WERI-Rb-1 (cell line): ENCODE results near the gene ACAD9.

ENCODE experiments used
- DNase-seq: peaks from one replicate; pipeline ENCODE4 v3.0.0-alpha.2; 2020
- H3K27ac ChIP-seq: fragments of 250-450 bp; sonication (Bioruptor Pico); 2 replicates; pipeline ENCODE4 v1.5.1; 2020; ENCODE audit warnings: mild to moderate bottlenecking, moderate library complexity
- H3K27me3 ChIP-seq: fragments of 250-450 bp; sonication (Bioruptor Pico); 2 replicates; pipeline ENCODE4 v1.5.1; 2021; ENCODE audit warnings: mild to moderate bottlenecking, low read depth, moderate library complexity; ENCODE audit not compliant: insufficient read depth, severe bottlenecking
- H3K36me3 ChIP-seq: fragments of 250-450 bp; sonication (Bioruptor Pico); 2 replicates; pipeline ENCODE4 v1.5.1; 2020; ENCODE audit warnings: mild to moderate bottlenecking, moderate library complexity
- H3K4me3 ChIP-seq: 2 replicates; pipeline ENCODE4 v1.5.1; 2011; ENCODE audit warnings: low read depth, mild to moderate bottlenecking, control low read depth, low read length
- H3K9me3 ChIP-seq: fragments of 250-450 bp; sonication (Bioruptor Pico); 2 replicates; pipeline ENCODE4 v1.5.1; 2021; ENCODE audit warnings: mild to moderate bottlenecking, moderate library complexity; ENCODE audit not compliant: severe bottlenecking
- TF ChIP-seq, protein P1 (sequence below): IDR thresholded peaks from 2 replicates; pipeline ENCODE4 v1.5.1; 2011; ENCODE audit warnings: low read depth, mild to moderate bottlenecking, control low read depth, inconsistent platforms, low read length

ACAD9 gene

DNA sequence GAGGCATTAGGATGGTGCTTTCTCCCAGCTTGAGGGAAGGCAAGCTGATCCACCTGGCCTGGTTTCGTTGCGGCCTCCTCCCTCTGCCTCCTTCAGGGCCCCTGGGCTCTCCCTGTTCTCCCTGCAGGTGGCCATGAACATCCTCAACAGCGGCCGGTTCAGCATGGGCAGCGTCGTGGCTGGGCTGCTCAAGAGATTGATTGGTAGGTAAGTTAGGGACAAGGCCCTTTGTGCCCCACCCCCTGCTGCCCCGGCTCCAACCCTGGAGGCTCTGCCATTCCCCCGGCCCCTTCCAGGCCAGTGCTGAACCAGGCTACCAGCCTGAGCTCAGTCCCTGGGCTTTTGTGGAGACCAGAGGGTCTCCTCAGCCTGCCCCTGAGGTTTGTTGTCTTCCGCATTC lies 23.0 kb downstream of the ACAD9 start:
- TF ChIP-seq, protein P1, sequence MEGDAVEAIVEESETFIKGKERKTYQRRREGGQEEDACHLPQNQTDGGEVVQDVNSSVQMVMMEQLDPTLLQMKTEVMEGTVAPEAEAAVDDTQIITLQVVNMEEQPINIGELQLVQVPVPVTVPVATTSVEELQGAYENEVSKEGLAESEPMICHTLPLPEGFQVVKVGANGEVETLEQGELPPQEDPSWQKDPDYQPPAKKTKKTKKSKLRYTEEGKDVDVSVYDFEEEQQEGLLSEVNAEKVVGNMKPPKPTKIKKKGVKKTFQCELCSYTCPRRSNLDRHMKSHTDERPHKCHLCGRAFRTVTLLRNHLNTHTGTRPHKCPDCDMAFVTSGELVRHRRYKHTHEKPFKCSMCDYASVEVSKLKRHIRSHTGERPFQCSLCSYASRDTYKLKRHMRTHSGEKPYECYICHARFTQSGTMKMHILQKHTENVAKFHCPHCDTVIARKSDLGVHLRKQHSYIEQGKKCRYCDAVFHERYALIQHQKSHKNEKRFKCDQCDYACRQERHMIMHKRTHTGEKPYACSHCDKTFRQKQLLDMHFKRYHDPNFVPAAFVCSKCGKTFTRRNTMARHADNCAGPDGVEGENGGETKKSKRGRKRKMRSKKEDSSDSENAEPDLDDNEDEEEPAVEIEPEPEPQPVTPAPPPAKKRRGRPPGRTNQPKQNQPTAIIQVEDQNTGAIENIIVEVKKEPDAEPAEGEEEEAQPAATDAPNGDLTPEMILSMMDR, result no peak
- H3K27me3 ChIP-seq, result no peaks in the 10 kb centered on the region
- H3K36me3 ChIP-seq, result peaks cover 98% of the 10 kb centered on the region
- H3K4me3 ChIP-seq, result no peak overlapping the region
- H3K27ac ChIP-seq, result no peak overlapping the region
- DNase-seq, result no peak
- H3K9me3 ChIP-seq, result no peaks in the 10 kb centered on the region

DNA sequence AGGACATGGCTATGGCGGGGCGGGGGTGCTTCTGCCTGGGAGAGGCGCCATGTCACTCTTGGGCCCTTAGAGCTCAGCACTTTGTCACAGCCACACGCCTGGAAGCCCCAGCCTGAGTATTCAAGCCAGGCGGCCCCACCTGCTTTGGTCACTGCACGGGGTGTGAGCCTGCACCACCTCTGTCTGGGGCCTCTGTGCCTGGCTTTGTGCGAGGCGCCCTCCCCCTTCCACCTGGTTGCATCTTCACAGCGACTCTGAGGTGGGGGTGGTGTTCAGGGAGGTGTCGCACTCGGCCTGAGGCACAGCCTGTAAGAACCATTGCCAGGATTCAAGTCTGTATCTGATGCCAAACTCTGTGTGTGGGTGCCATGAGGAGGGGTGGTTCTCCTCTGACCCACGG lies 24.1 kb downstream of the ACAD9 start:
- Histone ChIP-seq H3K27ac (no peak overlapping the region), H3K27me3 (no peaks in the 10 kb centered on the region), H3K9me3 (no peaks in the 10 kb centered on the region), H3K4me3 (no peak overlapping the region), H3K36me3 (peaks cover 98% of the 10 kb centered on the region)
- TF ChIP-seq, protein P1, result no peak
- DNase-seq, result no peak

DNA sequence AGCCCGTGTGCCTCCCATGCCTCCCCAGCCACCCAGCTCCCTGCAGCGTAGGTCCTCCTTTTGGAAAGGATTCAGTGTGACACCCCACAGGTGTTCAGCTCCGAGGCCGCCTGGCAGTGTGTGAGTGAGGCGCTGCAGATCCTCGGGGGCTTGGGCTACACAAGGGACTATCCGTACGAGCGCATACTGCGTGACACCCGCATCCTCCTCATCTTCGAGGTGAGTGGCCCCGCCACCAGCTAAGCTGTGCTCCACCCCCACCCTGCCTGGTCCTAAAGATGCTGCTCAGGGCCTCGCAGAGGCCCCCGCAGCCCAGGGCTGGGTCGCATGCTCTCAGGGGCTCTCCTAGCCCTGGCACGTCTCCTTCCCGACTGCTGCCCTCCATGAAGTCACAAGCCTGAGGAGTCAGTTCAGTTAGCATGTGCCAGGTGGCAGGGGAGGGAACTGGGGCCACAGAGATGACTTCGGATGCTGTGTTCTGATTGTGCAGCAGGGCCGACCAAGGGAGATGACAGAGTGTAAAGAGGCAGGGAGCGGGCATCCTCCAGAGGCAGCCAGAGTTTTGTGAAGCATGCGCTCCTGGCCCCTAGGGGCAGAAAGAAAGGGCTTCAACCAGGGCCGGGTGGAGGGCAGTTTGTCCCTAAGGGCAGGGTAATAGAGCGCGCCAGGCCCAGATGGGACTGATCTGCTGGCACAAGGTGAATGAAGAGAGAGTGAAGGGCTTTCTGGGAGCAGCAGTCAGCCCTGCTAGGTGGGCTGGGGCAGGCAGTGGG lies 26.8 kb downstream of the ACAD9 start:
- H3K36me3 ChIP-seq, result peaks cover 98% of the 10 kb centered on the region
- TF ChIP-seq, protein P1, result no peak
- H3K4me3 ChIP-seq, result no peak overlapping the region
- H3K9me3 ChIP-seq, result no peaks in the 10 kb centered on the region
- H3K27ac ChIP-seq, result no peak overlapping the region
- H3K27me3 ChIP-seq, result no peaks in the 10 kb centered on the region
- no peak for DNase-seq

DNA sequence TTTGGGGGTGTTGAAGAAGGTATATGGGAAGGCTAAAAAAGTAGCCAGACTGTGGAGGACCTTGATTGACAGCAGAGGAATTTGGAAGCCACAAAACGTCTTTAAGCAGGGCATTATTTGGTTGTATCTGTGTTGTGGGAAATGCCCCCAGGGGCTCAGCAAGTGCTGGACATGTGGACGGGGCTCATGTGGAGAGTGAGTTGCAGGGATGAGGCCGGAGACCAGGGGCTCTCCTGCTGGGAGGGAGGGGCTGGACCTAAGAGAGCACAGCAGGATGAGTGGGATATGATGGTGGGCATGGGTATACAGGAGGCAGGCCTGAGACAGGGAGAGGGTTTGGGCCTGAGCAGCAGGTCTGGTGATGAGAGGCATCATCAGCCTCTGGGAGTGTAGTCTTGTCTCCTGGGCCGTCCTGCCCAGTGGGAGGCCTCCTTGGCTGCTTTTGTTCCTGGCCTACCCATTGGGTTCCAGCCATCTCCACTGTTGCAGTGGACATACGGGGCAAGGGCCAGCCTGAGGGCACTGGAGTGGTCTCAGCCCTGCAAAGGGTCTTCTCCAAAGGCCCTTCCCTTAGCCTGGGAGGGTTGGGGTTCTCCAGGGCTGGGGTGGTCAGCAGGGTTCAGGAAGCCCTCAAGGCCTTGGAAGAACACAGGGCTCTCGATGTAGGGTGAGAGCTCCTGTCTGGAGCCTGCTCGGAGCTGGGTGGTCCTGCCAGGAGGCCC lies 27.5 kb downstream of the ACAD9 start:
- peaks cover 98% of the 10 kb centered on the region for H3K36me3 ChIP-seq
- H3K9me3 ChIP-seq, result no peaks in the 10 kb centered on the region
- H3K27me3 ChIP-seq, result no peaks in the 10 kb centered on the region
- no peak overlapping the region for H3K27ac ChIP-seq
- DNase-seq, result no peak
- H3K4me3 ChIP-seq, result no peak overlapping the region
- TF ChIP-seq, protein P1, result no peak

DNA sequence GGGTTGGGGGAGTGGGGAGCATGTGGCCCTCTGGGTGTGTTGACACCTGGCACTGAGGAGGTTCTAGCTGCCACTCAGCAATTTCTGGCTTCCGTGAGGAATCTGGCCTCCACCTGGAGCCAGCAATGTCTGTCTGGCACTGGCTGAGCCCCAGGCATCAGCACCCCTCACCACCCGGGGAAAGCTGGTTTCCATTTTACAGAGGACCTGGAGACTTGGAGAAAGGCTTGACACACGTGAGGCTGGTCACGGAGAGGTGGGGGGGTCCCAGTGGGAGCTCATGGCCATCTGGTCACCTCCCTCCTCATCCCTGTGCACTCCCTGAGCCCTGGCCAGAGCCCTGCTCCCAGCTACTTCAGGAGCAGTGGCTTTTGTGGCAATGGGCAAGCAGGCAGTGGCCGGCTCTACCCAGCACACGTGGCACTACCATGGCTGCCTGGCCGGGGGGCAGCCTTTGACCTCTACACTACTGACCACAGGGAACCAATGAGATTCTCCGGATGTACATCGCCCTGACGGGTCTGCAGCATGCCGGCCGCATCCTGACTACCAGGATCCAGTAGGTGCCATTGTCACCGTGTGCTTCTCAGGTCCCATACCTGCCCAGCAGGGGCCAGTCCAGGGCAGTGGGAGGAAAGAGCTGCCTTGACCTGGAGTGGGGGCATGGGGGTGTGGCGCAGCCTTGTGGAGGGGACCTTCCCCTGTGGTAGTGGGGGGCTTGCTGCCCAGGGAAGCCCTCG lies 28.5 kb downstream of the ACAD9 start:
- Histone ChIP-seq H3K9me3 (no peaks in the 10 kb centered on the region), H3K27me3 (no peaks in the 10 kb centered on the region), H3K27ac (no peak overlapping the region), H3K36me3 (peaks cover 98% of the 10 kb centered on the region), H3K4me3 (no peak overlapping the region)
- TF ChIP-seq, protein P1, result no peak
- DNase-seq, result no peak
